Esophagus muscularis mucosa (tissue), 4 donors: ENCODE data around the gene PEX11A. TPM values are rescaled to one million over a fixed set of nuclear protein-coding genes. Genes with fewer than 3 reads are reported as not detected.

Experiments
- DNase-seq: peaks from one replicate; pipeline ENCODE4 v3.0.0-alpha.2; 2017; ENCODE audit errors: extremely low spot score
- H3K27ac ChIP-seq, 4 donors: fragments of 200-600 bp; sonication (generic); replicated peaks in 1 of 4; 1 replicate in 3 of 4; 2 replicates in 1 of 4; pipeline ENCODE4 v1.5.1; 2016 to 2019; ENCODE audit warnings: mild to moderate bottlenecking in 1 of 4
- H3K27me3 ChIP-seq, 4 donors: fragments of 200-600 bp; sonication (generic); one replicate each; pipeline versions ENCODE4 v1.5.1 to v1.6.0; 2016 to 2019
- H3K36me3 ChIP-seq, 4 donors: fragments of 200-600 bp; sonication (generic); one replicate each; pipeline ENCODE4 v1.5.1; 2016 to 2019
- H3K4me1 ChIP-seq, 4 donors: fragments of 200-600 bp; sonication (generic); one replicate each; pipeline ENCODE4 v1.5.1; 2016 to 2019
- H3K4me3 ChIP-seq, 4 donors: fragments of 200-600 bp; sonication (generic); 1 replicate in 2 of 4; 2 replicates in 2 of 4; pipeline ENCODE4 v1.5.1; 2016 to 2019; ENCODE audit warnings: mild to moderate bottlenecking in 4 of 4, moderate library complexity in 1 of 4
- H3K9me3 ChIP-seq, 4 donors: fragments of 200-600 bp; sonication (generic); 1 replicate in 3 of 4; 2 replicates in 1 of 4; pipeline ENCODE4 v1.5.1; 2016 to 2019
- EP300 ChIP-seq: sonication (generic); formaldehyde crosslinking; IDR thresholded peaks from one replicate; pipeline ENCODE4 v1.6.1; 2017; ENCODE audit warnings: antibody characterized with exemption
- POLR2A ChIP-seq: fragments of 450-650 bp; IDR thresholded peaks from one replicate; pipeline ENCODE4 v1.6.1; 2017; ENCODE audit warnings: antibody characterized with exemption, moderate library complexity, mild to moderate bottlenecking, low read depth
- POLR2AphosphoS5 ChIP-seq, 2 donors: sonication (generic); formaldehyde crosslinking; IDR thresholded peaks; one replicate each; pipeline ENCODE4 v1.6.1; 2017; ENCODE audit warnings: antibody characterized with exemption in 2 of 2
- WGBS: methylation state at CpG from one replicate; pipeline ENCODE4 v1.1.5; 2018; 5-methylcytosine and 5-hydroxymethylcytosine counted together
- intact Hi-C: fragments of 100-400 bp; cut with DNase I; formaldehyde crosslinking; loops from one replicate; pipeline ENCODE4 v1.15.1; 2023
- total RNA-seq, 4 donors: library from RNA; depleted of rRNA; stranded (reverse); fragments of >200 nt; gene quantifications; one replicate each; pipeline versions ENCODE4 v1.1.0 to v1.2.1, GENCODE V29; 2016
- TF ChIP-seq, protein P1 (sequence below), 3 experiments: fragments of 200-600 bp in 2 of 3; fragments of 450-650 bp in 1 of 3; sonication (generic) in 2 of 3; IDR thresholded peaks; one replicate each; pipeline ENCODE4 v1.5.1; 2017 to 2019; ENCODE audit warnings: antibody characterized with exemption in 3 of 3, mild to moderate bottlenecking in 2 of 3, moderate library complexity in 1 of 3

The PEX11A gene
- total RNA-seq, 4 donors from 2014 or later: 10.8 to 20.2 (median 15.4) TPM

- 93% methylated on average over 3 of the region's 5 CpGs for WGBS
- TF ChIP-seq EP300: no peak
- no peak for DNase-seq
- peaks cover 0 to 5% (median 0%) of the 10 kb centered on the region in 4 donors for H3K27me3 ChIP-seq
- intact Hi-C loops: no loop called here
- no peaks in the 10 kb centered on the region for H3K36me3 ChIP-seq
- H3K9me3 ChIP-seq: no peaks in the 10 kb centered on the region
- no peak overlapping the region for H3K4me3 ChIP-seq
- peaks cover 0 to 12% (median 7%) of the 10 kb centered on the region in 4 donors for H3K4me1 ChIP-seq
- no peak overlapping the region for H3K27ac ChIP-seq
These were observed 40.7 kb upstream of the PEX11A start for GRCh38 chr15:89731275-89731674.

DNA sequence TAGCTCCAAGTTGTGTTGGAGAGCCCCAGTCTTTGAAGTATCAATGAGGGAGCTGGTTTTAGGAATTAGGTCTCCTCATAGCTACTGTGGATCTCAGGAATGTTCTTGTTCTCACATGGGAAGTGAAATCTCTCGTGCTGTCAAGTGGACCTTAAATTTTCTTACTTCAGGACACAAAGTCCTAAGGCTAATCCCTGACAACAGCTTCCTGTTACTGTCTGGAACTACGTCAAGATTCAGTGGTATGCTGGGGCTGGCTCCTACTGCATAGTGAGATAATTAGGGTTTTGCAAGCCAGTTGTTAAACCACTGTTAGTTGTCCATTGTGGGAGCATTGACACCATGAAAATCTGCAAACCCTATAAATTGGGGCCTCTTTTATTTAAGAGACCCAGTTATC is 37.7 kb upstream of the PEX11A start:
- intact Hi-C loops: no loop called here
- Histone ChIP-seq H3K27me3 (peaks cover 0 to 5% (median 0%) of the 10 kb centered on the region in 4 donors), H3K9me3 (no peaks in the 10 kb centered on the region), H3K36me3 (no peaks in the 10 kb centered on the region), H3K4me1 (peaks cover 0 to 12% (median 7%) of the 10 kb centered on the region in 4 donors), H3K4me3 (no peak overlapping the region), H3K27ac (peak overlapping the region; percentile 45 to 65 (median 53))
- 52% methylated on average over 2 of the region's 2 CpGs for WGBS
- TF ChIP-seq POLR2AphosphoS5 (IDR thresholded peaks at IDR 0.05) (peak; percentile 65 to 83), EP300 (peak; percentile 51), POLR2A (no peak)
- DNase-seq: no peak

GRCh38 chr15:89725064-89725463 is 34.5 kb upstream of the PEX11A start:
- Histone ChIP-seq H3K4me1 (peaks cover 0 to 12% (median 7%) of the 10 kb centered on the region in 4 donors), H3K4me3 (no peak overlapping the region), H3K9me3 (no peaks in the 10 kb centered on the region), H3K27me3 (peaks cover 0 to 4% (median 0%) of the 10 kb centered on the region in 4 donors), H3K36me3 (no peaks in the 10 kb centered on the region), H3K27ac (no peak overlapping the region)
- TF ChIP-seq, protein P1, sequence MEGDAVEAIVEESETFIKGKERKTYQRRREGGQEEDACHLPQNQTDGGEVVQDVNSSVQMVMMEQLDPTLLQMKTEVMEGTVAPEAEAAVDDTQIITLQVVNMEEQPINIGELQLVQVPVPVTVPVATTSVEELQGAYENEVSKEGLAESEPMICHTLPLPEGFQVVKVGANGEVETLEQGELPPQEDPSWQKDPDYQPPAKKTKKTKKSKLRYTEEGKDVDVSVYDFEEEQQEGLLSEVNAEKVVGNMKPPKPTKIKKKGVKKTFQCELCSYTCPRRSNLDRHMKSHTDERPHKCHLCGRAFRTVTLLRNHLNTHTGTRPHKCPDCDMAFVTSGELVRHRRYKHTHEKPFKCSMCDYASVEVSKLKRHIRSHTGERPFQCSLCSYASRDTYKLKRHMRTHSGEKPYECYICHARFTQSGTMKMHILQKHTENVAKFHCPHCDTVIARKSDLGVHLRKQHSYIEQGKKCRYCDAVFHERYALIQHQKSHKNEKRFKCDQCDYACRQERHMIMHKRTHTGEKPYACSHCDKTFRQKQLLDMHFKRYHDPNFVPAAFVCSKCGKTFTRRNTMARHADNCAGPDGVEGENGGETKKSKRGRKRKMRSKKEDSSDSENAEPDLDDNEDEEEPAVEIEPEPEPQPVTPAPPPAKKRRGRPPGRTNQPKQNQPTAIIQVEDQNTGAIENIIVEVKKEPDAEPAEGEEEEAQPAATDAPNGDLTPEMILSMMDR (IDR thresholded peaks at IDR 0.05): no peak
- no peak for TF ChIP-seq EP300
- TF ChIP-seq POLR2A: no peak
- TF ChIP-seq POLR2AphosphoS5 (IDR thresholded peaks at IDR 0.05): no peak
- DNase-seq: no peak
- intact Hi-C loops: no loop called here
- WGBS: 80% methylated on average over 1 of the region's 1 CpG

- TF ChIP-seq POLR2AphosphoS5 (IDR thresholded peaks at IDR 0.05) (no peak), POLR2A (no peak), EP300 (no peak)
- TF ChIP-seq, protein P1 (IDR thresholded peaks at IDR 0.05): no peak
- WGBS: 100% methylated on average over 1 of the region's 1 CpG
- Histone ChIP-seq H3K4me1 (peaks cover 0 to 12% (median 7%) of the 10 kb centered on the region in 4 donors), H3K9me3 (no peaks in the 10 kb centered on the region), H3K36me3 (no peaks in the 10 kb centered on the region), H3K4me3 (no peak overlapping the region), H3K27me3 (peaks cover 0 to 4% (median 0%) of the 10 kb centered on the region in 4 donors), H3K27ac (no peak overlapping the region)
- intact Hi-C loops: no loop called here
- DNase-seq: no peak
These were observed 34.1 kb upstream of the PEX11A start for GRCh38 chr15:89724621-89725020.

DNA sequence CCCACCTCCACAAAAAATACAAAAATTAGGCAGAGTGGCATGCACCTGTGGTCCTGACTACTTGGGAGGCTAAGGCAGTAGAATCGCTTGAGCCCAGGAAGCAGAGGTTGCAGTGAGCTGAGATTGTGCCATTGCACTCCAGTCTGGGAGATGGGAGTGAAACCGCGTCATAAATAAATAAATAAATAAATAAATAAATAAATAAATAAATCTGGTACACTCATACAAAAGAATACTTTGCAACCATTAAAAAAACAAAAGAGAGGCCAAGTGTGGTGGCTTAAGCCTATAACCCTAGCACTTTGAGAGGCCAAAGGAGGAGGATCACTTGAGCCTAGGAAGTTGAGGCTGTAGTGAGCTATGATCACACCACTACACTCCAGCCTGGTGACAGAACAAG is 32.5 kb upstream of the PEX11A start:
- intact Hi-C loops: no loop called here
- H3K9me3 ChIP-seq: no peaks in the 10 kb centered on the region
- H3K4me1 ChIP-seq: peaks cover 0 to 4% (median 0%) of the 10 kb centered on the region in 4 donors
- no peak overlapping the region for H3K4me3 ChIP-seq
- no peak overlapping the region for H3K27ac ChIP-seq
- H3K27me3 ChIP-seq: peaks cover 0 to 4% (median 0%) of the 10 kb centered on the region in 4 donors
- WGBS: 93% methylated on average over 3 of the region's 3 CpGs
- TF ChIP-seq POLR2AphosphoS5 (IDR thresholded peaks at IDR 0.05) (no peak), EP300 (no peak), POLR2A (no peak)
- TF ChIP-seq, protein P1 (IDR thresholded peaks at IDR 0.05): no peak
- no peaks in the 10 kb centered on the region for H3K36me3 ChIP-seq
- DNase-seq: no peak

DNA sequence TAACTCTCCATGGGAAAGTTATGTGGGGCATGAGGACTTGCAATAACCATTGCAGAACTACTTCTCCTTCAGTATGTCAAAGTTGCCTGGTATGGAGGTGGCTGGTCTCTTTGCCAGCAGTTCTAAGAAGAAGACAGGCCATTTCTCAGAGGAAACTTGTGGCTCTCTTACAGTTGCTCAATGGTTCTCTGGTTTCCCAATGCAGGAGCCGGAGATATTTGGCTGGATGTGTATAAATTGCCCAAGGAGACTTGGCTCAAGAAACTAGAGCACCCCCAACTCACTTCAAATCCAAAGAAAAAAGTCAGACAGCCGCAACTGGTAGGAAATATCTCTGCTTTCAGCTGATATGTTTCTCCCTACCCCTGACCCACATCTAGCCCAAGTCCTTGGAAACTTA is 24.2 kb upstream of the PEX11A start:
- no peaks in the 10 kb centered on the region for H3K4me1 ChIP-seq
- H3K27me3 ChIP-seq: no peaks in the 10 kb centered on the region
- no peak for DNase-seq
- no peak overlapping the region for H3K4me3 ChIP-seq
- H3K27ac ChIP-seq: no peak overlapping the region
- peaks cover 0 to 6% (median 0%) of the 10 kb centered on the region in 4 donors for H3K9me3 ChIP-seq
- intact Hi-C loops: no loop called here
- 79% methylated on average over 2 of the region's 2 CpGs for WGBS
- H3K36me3 ChIP-seq: no peaks in the 10 kb centered on the region
- no peak for TF ChIP-seq POLR2AphosphoS5 (IDR thresholded peaks at IDR 0.05)
- TF ChIP-seq, protein P1 (IDR thresholded peaks at IDR 0.05): no peak
- TF ChIP-seq POLR2A: no peak
- TF ChIP-seq EP300: no peak
